ENCODE data around the gene SLC47A2.

- no peak for TF ChIP-seq CTCF (IDR thresholded peaks at IDR 0.05)
- no peak for TF ChIP-seq POLR2A (IDR thresholded peaks at IDR 0.05)
- no peak for TF ChIP-seq POLR2AphosphoS5 (IDR thresholded peaks at IDR 0.05; ENCODE audit: insufficient read depth in 1 of 2, low read depth in 1 of 2)
Observed at GRCh38 chr17:19631905-19632304, 84.5 kb downstream of the SLC47A2 start.

All from vagina (tissue), 2 donors.